Measurements from ENCODE around the gene DIAPH3. TPM values are rescaled to one million over a fixed set of nuclear protein-coding genes. Genes with fewer than 3 reads are reported as not detected.

DIAPH3 gene
- total and polyA plus RNA-seq, 7 donors: 0.16 to 3.8 (median 1.1) TPM; not detected in 1

DNA sequence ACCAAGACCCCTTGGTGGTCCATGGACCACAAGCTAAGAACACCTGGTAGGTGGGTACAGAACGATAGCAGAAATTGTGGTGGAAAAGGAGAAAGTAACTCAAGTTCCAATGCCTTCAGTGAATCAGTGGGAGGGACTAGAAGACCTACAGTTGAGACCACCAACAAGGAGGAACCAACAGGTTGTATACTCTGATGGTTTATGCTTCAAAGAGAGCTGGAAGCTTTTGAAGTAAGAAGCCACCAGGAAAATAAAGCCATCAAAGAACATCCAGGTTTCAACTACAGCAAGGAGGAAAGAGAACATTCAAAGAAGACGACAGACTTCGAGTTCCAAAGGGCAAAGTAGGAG lies 42.4 kb downstream of the DIAPH3 start:
- no peak overlapping the region for H3K27ac ChIP-seq
- TF ChIP-seq POLR2A (IDR thresholded peaks at IDR 0.05): no peak
- TF ChIP-seq POLR2AphosphoS5 (IDR thresholded peaks at IDR 0.05): no peak
- no peak for DNase-seq
- no peak overlapping the region for H3K4me3 ChIP-seq
- H3K9me3 ChIP-seq: peaks cover 0 to under 1% (median 0%) of the 10 kb centered on the region in 4 donors
- 84 to 95% methylated on average over 3 of the region's 3 CpGs for WGBS, 2 donors
- H3K4me1 ChIP-seq: no peaks in the 10 kb centered on the region
- no peaks in the 10 kb centered on the region for H3K27me3 ChIP-seq
- no peaks in the 10 kb centered on the region for H3K36me3 ChIP-seq
- intact Hi-C loops (cut with DNase I): no loop called here

DNA sequence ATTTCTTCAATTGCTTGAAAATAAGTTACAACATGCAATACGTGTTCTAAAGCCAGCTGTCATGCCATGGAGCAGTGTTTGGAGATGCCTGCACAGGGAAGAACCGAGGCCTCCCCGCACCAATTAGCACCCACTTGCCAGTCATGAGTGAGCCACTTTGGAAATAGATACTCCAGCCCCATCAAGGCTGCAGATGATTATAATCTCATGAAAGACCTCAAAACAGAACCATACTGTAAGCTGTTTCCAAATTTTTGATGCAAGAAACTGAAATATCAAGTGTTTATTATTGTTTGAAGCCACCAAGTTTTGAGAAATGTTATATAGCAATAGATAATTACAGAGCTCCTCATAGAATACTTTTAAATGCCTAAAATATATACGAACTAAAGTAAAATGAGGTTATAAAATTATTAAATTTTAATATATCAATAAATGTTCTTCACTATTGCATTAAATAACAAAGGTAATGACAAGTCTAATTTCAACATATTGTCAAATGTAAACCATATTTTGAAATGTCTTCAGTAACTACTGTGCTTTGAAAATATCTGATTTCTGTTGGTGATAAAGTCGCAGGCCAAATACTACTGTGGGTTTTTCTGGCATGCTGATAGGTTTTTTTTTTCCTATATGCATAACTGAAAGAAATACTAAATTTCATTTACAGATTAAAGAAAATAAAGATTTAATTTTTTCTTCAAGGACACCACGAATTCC lies 43.0 kb downstream of the DIAPH3 start:
- intact Hi-C loops (cut with DNase I): no loop called here
- TF ChIP-seq POLR2AphosphoS5 (IDR thresholded peaks at IDR 0.05) (no peak), POLR2A (IDR thresholded peaks at IDR 0.05) (no peak), EP300 (IDR thresholded peaks at IDR 0.05) (no peak)
- TF ChIP-seq, protein P1, sequence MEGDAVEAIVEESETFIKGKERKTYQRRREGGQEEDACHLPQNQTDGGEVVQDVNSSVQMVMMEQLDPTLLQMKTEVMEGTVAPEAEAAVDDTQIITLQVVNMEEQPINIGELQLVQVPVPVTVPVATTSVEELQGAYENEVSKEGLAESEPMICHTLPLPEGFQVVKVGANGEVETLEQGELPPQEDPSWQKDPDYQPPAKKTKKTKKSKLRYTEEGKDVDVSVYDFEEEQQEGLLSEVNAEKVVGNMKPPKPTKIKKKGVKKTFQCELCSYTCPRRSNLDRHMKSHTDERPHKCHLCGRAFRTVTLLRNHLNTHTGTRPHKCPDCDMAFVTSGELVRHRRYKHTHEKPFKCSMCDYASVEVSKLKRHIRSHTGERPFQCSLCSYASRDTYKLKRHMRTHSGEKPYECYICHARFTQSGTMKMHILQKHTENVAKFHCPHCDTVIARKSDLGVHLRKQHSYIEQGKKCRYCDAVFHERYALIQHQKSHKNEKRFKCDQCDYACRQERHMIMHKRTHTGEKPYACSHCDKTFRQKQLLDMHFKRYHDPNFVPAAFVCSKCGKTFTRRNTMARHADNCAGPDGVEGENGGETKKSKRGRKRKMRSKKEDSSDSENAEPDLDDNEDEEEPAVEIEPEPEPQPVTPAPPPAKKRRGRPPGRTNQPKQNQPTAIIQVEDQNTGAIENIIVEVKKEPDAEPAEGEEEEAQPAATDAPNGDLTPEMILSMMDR (IDR thresholded peaks at IDR 0.05): no peak
- WGBS, 2 donors: 95% methylated on average over 6 of the region's 6 CpGs
- Histone ChIP-seq H3K27me3 (no peaks in the 10 kb centered on the region), H3K4me1 (no peaks in the 10 kb centered on the region), H3K4me3 (no peak overlapping the region), H3K36me3 (no peaks in the 10 kb centered on the region), H3K9me3 (no peaks in the 10 kb centered on the region), H3K27ac (no peak overlapping the region)
- DNase-seq: no peak

DNA sequence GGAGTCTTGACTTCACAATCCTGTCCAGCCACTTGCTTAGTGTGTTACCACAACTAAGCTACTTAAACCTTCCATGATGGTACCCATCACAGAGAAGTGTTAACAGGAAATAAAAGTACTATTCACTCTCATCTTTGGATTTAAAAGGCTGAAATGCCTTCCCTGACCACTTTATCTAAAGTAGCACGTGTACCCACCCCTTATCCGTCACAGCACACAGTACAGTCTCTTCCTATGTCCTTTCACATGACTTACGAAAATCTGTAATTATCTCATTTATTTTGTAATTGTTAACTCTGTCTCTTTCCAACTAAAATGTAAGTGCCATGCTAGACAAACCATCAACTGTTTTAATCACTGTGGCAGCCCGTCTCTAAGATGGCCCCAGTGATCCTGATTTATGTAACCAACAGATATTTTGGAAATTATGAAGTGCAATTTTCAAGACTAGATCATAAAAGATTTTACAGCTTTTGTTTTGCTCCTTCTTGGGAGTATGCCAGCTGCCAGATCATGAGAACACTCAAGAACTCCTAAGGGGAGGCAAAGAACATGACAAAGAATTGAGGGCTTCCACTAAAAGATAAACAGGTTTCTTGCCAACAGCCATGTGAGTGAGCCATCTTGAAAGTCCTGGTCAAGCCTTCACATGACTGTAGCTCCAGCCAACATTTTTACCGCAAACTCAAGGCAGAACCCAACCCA lies 44.9 kb downstream of the DIAPH3 start:
- no peak for DNase-seq
- intact Hi-C loops (cut with DNase I): no loop called here
- Histone ChIP-seq H3K4me1 (no peaks in the 10 kb centered on the region), H3K4me3 (no peak overlapping the region), H3K9me3 (peaks cover 0 to 5% (median under 1%) of the 10 kb centered on the region in 4 donors), H3K36me3 (no peaks in the 10 kb centered on the region), H3K27me3 (no peaks in the 10 kb centered on the region), H3K27ac (no peak overlapping the region)
- TF ChIP-seq POLR2A (IDR thresholded peaks at IDR 0.05) (no peak), EP300 (IDR thresholded peaks at IDR 0.05) (no peak), POLR2AphosphoS5 (IDR thresholded peaks at IDR 0.05) (no peak)
- TF ChIP-seq, protein P1 (IDR thresholded peaks at IDR 0.05): no peak
- WGBS, 2 donors: 92 to 96% methylated on average over 5 of the region's 5 CpGs

DNA sequence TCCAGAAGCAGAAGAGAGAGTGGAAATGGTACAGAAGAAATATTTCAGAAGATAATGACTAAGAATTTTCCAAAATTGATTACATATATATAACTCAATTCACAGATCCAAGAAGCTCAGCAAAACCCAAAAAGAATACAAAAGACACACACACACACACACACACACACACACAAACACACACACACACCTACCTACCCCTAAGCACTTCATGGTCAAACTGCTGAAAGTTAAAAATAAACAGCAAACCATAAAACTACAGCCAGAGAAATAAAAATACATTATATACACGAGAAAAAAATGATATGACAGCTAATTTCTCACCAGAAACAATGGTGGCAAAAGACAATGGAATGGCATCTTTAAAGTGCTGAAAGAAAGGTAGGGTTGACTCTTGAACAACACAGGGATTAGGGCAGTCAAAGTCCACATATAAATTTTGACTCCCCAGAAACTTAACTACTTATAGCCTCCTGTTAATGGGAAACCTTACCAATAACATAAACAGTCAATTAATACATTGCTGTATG lies 49.2 kb downstream of the DIAPH3 start:
- intact Hi-C loops (cut with DNase I): no loop called here
- no peak for DNase-seq
- WGBS, 2 donors: 81 to 95% methylated on average over 1 of the region's 1 CpG

DNA sequence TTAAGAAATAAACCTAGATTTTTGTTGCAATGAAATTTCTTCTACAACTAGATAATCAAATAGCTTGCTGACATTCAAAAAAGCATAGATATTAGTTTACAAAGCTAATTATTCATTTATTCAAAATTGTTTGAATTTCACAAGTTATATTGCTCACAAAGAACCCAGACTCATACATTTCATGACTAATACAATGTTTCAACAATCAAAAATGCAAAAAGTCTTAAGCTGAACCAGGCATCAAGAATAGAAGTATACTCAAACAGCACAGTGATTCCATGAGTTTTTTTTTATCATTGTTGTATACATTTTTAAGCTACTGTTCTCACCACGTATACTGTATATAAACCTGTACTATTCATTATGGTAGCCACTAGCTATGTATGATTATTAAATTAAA lies 51.0 kb downstream of the DIAPH3 start:
- WGBS, 2 donors: 95 to 99% methylated on average over 1 of the region's 1 CpG
- TF ChIP-seq, protein P1 (IDR thresholded peaks at IDR 0.05): no peak
- TF ChIP-seq POLR2A (IDR thresholded peaks at IDR 0.05): no peak
- no peak for DNase-seq

More for the DNA sequence above, 49.2 kb downstream of the DIAPH3 start:
- H3K4me1 ChIP-seq: no peaks in the 10 kb centered on the region
- H3K9me3 ChIP-seq: peaks cover 0 to 5% (median 2%) of the 10 kb centered on the region in 4 donors
- H3K27me3 ChIP-seq: no peaks in the 10 kb centered on the region
- no peak overlapping the region for H3K4me3 ChIP-seq
- H3K36me3 ChIP-seq: no peaks in the 10 kb centered on the region
- no peak for TF ChIP-seq POLR2AphosphoS5 (IDR thresholded peaks at IDR 0.05)
- TF ChIP-seq, protein P1 (IDR thresholded peaks at IDR 0.05): no peak
- TF ChIP-seq EP300 (IDR thresholded peaks at IDR 0.05): no peak
- TF ChIP-seq POLR2A (IDR thresholded peaks at IDR 0.05): no peak
- no peak overlapping the region for H3K27ac ChIP-seq

More for the DNA sequence above, 51.0 kb downstream of the DIAPH3 start:
- Histone ChIP-seq H3K27me3 (no peaks in the 10 kb centered on the region), H3K4me1 (no peaks in the 10 kb centered on the region), H3K36me3 (no peaks in the 10 kb centered on the region), H3K9me3 (peaks cover 0 to 5% (median 2%) of the 10 kb centered on the region in 4 donors), H3K27ac (no peak overlapping the region), H3K4me3 (no peak overlapping the region)
- intact Hi-C loops (cut with DNase I): no loop called here

Data from sigmoid colon (tissue), 7 donors.